GM19239 (cell line): ENCODE measurements around the gene GNL3.
"Not testable (repeated sequence)": the region's sequence is repeated elsewhere in the genome, so short reads cannot be mapped to it uniquely, and the experiment has no call there.

Source experiments
- DNase-seq: peaks from one replicate; pipeline ENCODE4 v3.0.0; 2011; ENCODE audit warnings: low spot score; ENCODE audit not compliant: insufficient read length
- FAIRE-seq: peaks from 2 replicates; lab custom pipeline; 2011; peaks lifted over from hg19 to GRCh38; lab: Jason Lieb, UNC

The GNL3 gene

GRCh38 chr3:52714335-52715302 is 28.8 kb downstream of the GNL3 start:
- no peak for DNase-seq

GRCh38 chr3:52715714-52716305 is 30.0 kb downstream of the GNL3 start:
- FAIRE-seq = no peak

More at GRCh38 chr3:52714335-52715302, 28.8 kb downstream of the GNL3 start:
- FAIRE-seq = no peak

GRCh38 chr3:52719618-52720017 is 33.8 kb downstream of the GNL3 start:
- FAIRE-seq = no peak
- no peak for DNase-seq

More at GRCh38 chr3:52715714-52716305, 30.0 kb downstream of the GNL3 start:
- no peak for DNase-seq

GRCh38 chr3:52721002-52721729 is 35.3 kb downstream of the GNL3 start:
- no peak for DNase-seq
- FAIRE-seq = peak; percentile 87

GRCh38 chr3:52721730-52722008 is 35.8 kb downstream of the GNL3 start:
- FAIRE-seq (peak; percentile 18), DNase-seq (no peak)

- FAIRE-seq (no peak), DNase-seq (no peak)
These were observed 36.7 kb downstream of the GNL3 start for GRCh38 chr3:52722491-52722890.

GRCh38 chr3:52723935-52724334 is 38.1 kb downstream of the GNL3 start:
- DNase-seq = no peak
- FAIRE-seq = no peak

- DNase-seq (no peak), FAIRE-seq (no peak)
These were observed 38.7 kb downstream of the GNL3 start for GRCh38 chr3:52724511-52724910.

- not testable (repeated sequence) for DNase-seq, FAIRE-seq
These were observed 42.9 kb downstream of the GNL3 start for GRCh38 chr3:52728753-52729152.

- FAIRE-seq (no peak), DNase-seq (no peak)
These were observed 44.8 kb downstream of the GNL3 start for GRCh38 chr3:52730681-52731080.

GRCh38 chr3:52731590-52731989 is 45.8 kb downstream of the GNL3 start:
- DNase-seq = no peak

GRCh38 chr3:52733256-52733891 is 47.5 kb downstream of the GNL3 start:
- FAIRE-seq (no peak), DNase-seq (no peak)

More at GRCh38 chr3:52731590-52731989, 45.8 kb downstream of the GNL3 start:
- no peak for FAIRE-seq

- DNase-seq (no peak), FAIRE-seq (no peak)
These were observed 53.9 kb downstream of the GNL3 start for GRCh38 chr3:52739730-52740129.

- peak; percentile 20 for DNase-seq
- peak; percentile 93 for FAIRE-seq
These were observed 56.7 kb downstream of the GNL3 start for GRCh38 chr3:52742418-52743041.

GRCh38 chr3:52743152-52743551 is 57.3 kb downstream of the GNL3 start:
- DNase-seq (no peak), FAIRE-seq (no peak)

GRCh38 chr3:52743721-52744120 is 57.9 kb downstream of the GNL3 start:
- FAIRE-seq (no peak), DNase-seq (no peak)
